NT2/D1 (cell line): Measurements from ENCODE around the gene NTRK2.

Experiments
- SUZ12 ChIP-seq: IDR thresholded peaks from 2 replicates; pipeline ENCODE4 v1.6.1; 2011; ENCODE audit not compliant: insufficient read length, insufficient read depth; ENCODE audit errors: extremely low read depth
- YY1 ChIP-seq: IDR thresholded peaks from 2 replicates; pipeline ENCODE4 v1.6.1; 2011; ENCODE audit not compliant: insufficient read length, insufficient read depth
- ZNF274 ChIP-seq: IDR thresholded peaks from 2 replicates; pipeline ENCODE4 v1.6.1; 2011; ENCODE audit warnings: mild to moderate bottlenecking, low read depth, low read length

GRCh38 chr9:84860249-84861115 lies 191.0 kb downstream of the NTRK2 start:
- TF ChIP-seq YY1, result no peak
- TF ChIP-seq SUZ12, result no peak
- no peak for TF ChIP-seq ZNF274
